GM21723 (cell line): Measurements from ENCODE around the gene FMNL1.

Experiments used
- ATAC-seq: cut with Tn5 transposase; IDR thresholded peaks from one replicate; pipeline ENCODE4 v1.9.1; 2021; ENCODE audit warnings: mild to moderate bottlenecking, moderate library complexity; ENCODE audit not compliant: unreplicated experiment

Gene FMNL1

GRCh38 chr17:45222289-45222995, 757 bp downstream of the FMNL1 start:
- no peak for ATAC-seq

- no peak for ATAC-seq
These were observed 1.4 kb downstream of the FMNL1 start for GRCh38 chr17:45222996-45223538.

- ATAC-seq, result no peak
These were observed 2.1 kb downstream of the FMNL1 start for GRCh38 chr17:45223539-45224528.

GRCh38 chr17:45224671-45225050, 3.0 kb downstream of the FMNL1 start:
- no peak for ATAC-seq

DNA sequence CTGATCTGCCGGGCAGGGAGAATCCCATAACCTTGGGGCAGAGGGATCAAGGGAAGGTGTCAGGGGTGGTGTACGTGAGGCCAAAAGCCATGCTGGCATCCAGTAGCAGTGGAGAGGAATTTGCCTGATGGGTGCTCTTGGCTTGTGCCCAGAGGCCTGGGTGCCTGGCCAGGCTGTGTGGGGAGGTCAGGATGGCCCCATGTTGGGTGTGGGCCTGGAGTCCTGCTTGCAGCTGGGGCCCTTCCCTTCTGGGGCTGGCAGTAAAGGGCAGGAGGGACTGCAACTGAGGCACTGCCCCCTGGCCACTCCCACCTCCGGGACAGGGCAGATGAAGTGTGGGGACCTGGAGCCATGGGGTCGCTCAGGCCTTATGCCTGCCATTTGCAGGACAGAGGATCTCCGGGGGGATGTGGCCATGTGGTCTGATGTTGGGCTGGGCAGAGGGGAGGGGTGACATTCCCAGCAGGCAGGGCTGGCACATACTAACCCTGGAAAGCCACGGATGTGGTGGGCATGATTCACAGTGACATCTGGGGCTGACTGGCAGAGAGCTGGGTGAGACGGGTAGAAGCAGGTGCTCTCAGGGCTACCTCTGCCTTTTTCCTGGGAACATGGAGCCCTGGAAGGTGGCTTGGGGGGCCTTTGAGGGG, 3.5 kb downstream of the FMNL1 start:
- ATAC-seq, result no peak

- peak; percentile 43 for ATAC-seq
These were observed 4.4 kb downstream of the FMNL1 start for GRCh38 chr17:45225964-45226530.

DNA sequence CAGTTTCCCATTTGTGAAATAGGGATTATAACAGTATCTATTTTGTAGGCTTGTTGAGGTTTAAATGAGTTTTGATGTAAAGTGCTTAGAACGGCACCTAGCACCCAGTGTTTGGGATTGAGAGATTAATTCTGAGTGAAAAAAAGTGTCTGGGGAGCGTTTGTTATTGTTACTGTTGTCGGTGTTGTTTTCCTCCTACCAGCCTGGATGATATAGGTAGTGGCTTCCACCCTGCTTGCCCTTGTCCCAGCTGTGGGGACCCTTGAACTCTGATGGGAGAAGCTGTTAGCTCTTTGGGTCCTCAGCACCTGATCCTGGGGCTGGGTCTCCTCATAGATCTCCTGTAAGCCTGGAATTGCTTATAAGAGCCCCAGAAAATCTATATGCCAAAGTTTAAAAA, 4.9 kb downstream of the FMNL1 start:
- ATAC-seq, result no peak

DNA sequence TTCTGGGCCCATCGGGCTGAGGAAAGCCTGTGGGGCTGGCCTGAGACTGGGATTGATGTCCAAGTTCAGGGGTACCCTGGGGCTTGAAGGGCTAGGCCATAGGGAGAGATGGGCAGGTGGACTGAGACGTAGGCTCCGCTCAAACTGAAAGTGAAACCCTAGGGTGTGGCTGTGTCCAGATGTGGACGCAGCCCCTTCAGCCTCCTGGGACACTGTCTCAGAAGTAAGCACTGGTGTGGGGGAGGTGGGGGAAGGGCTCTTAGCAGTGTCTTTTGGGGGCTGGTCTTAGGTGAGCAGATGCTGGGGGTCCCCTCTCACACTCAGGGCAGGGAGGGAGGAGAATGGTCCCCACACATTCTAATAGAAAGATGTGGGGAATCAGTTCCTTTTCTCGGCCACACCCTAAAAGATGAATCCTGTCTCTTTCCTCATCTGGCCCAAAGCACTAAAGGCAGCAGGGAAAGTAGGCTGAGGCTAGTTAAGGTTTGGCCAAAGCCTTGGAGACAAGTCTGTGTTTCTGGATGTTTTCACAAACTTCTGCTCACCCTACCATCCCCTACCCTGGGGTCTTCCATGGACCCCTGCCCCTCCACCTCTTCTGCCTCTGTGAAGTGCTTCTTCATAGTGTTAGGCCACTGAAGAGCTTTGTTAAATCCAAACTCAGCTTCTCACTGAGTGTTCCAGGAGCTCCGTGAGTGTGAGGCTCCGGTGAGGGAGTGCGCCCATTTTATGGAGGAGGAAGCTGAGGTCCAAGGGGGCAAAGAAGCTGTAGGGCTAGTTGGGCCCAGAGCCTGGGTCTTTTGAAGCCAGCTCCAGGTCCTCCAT, 5.6 kb downstream of the FMNL1 start:
- ATAC-seq, result no peak

GRCh38 chr17:45227926-45228762, 6.5 kb downstream of the FMNL1 start:
- ATAC-seq, result no peak

DNA sequence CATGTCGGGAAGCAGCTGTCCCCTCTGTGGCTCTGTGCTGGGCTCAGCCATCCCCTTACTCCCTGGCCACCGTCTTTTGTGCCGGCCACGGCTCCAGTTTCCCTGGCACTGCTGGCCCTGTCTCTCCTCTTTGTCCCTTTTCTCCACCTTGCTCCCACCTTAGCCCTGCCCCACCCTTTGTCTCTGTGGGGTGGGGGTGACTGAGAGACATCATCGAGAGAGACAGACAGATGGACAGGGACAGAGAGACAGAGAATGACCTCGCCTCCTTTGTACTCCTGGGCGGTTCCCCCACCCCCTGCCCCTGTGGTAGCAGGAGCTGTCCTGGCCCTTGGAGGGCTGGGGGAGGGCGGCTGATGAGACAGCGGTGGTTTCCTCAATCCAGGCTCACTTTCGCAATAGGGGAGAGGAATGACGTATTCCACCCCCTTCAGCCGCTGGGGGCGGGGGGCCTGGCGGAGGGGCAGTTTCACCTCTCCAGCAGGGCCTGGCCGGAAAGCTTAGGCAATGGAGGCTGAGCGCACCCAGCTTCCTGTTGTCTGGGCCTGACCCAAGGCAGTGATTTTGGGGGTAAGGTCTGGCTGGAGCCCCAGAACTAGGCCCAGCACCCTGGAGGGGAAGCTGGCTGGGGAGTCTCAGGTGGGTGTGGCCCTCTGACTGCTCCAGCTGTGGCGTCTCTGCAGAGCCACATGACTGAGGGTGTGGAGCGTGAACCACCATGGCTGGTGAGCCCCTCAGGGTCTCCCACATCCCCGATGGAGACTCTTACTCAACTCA, 7.3 kb downstream of the FMNL1 start:
- peak; percentile 31 for ATAC-seq

- no peak for ATAC-seq
These were observed 8.2 kb downstream of the FMNL1 start for GRCh38 chr17:45229681-45230409.

DNA sequence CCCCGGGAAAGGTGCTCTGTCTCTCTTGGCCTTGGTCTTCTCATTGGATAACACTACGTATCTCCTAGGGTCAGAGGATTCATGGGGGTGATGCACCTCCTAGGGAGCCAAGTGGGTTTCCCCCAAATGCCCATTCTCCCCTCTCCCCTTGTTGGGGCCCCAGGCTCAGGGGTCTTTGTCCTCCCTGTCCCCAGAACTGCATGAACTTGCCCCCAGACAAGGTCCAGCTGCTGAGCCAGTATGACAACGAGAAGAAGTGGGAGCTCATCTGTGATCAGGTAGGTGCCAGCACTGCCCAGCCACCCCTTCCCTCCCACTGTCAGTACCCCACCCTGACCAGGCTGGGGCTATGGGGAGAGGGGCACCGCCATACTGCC, 8.7 kb downstream of the FMNL1 start:
- ATAC-seq, result no peak

DNA sequence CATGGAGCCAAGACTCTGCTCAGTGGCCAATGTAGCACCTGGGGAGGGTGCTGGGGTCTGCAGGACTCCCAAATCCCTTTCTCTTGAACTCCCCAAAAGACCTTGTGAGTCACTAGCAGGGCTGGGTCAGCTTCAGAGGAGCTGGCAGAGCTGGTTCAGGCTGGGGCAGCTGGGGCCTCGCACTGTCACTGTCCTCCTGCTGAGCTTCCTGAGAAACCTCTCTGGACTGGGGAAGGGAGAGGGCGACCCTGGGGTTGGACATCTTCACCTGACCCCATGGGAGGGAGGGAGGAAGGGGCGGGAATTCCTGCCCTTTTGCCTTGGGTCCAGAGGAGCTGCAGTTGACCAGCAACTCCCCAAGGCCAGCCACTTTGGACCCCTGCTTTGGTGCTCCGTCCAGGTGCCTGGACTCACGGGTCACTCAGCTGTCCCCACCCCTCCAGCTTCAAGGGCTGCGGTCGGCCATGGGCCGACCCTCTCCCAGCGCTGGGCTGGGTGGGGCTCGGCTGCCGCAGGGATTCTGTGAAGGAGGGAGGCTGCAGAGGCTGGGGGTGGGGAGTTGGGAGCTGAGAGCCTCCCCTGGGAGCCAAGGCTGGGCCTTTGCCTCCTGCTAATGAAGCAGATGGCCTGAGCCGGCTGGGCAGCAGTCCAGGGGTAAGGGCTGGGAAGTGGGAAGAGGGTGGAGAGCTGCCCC, 9.2 kb downstream of the FMNL1 start:
- no peak for ATAC-seq

DNA sequence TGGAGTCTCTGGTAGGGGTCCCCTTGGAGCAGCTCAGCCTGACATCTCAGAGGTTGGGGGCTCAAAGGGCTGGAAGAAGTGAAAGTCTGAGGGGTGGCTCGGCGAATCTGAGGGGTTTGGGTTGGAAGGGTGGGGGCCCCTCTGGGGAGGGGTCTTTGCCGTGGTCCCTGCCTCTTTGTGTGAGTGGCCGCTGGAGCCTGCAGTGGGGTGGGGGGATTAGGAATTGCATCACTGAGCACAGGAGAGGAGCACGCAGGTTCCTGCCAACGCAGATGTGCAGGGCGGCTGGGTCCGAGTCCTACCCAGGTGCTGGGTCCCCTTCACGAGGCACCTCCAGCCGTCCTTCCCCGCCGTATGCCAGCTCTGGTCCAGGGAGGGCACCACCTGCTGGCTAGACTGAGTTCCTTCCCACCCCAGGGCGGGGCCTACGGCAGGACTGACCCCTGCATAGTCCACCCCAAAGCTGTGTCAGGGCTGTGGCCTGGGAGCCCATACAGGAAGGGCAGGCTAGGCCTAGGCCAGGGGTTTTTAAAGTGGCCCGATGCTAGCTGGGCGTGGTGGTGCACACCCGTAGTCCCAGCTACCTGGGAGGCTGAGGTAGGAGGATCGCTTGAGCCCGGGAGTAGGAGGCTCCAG, 9.9 kb downstream of the FMNL1 start:
- no peak for ATAC-seq

DNA sequence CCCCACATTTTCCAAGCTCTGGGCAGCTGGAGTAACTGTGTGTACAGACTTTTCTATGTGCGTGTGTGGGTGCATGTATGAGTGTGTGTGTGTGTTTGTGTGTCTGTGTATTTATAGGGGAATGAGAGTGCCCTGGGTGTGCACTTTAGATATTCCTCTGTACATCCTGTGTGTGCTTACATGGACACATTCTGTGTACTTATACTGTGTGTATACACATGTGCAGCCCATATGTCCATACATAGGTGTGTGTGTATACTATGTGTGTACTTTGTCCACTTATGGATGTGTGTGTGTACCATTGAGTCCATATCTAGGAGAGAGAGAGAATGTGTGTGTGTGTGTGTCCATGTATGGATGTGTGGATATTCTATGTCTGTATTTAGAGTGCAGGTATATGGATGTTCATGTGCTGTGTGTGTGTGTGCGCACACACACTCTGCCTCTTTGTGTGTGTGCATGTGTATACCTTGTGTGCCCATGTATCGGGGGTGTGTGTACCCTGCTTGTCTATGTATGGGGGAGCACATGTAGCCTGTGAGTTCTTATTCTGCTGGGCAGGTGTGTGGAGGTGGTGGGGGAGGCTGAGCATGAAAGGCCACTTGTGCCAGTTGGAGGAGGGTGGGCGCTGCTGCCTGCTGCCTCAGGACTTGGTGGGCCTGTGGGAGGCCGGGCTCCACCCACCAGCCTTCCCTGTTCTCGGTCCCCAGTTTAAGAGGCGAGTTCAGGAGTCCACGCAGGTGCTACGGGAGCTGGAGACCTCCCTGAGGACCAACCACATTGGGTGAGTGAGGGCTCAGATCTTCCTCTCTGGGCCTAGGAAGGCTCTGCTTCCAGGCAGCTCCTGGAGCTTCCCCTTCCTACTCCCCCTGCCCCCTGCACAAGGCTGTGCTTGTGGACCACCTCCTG, 11.1 kb downstream of the FMNL1 start:
- ATAC-seq, result no peak
